Activated T-cell treated with anti-CD3 and anti-CD28 coated beads for 4 hours (primary cell): ENCODE measurements around the gene ALDOA.
"Not testable (repeated sequence)": the region's sequence is repeated elsewhere in the genome, so short reads cannot be mapped to it uniquely, and the experiment has no call there.

Source experiments
- DNase-seq: peaks from one replicate; pipeline ENCODE4 v3.0.0-alpha.2; 2020

Gene ALDOA

GRCh38 chr16:30092373-30093010 is 26.9 kb downstream of the ALDOA start:
- no peak for DNase-seq

GRCh38 chr16:30094541-30095165 is 29.1 kb downstream of the ALDOA start:
- DNase-seq, result no peak

GRCh38 chr16:30095166-30096078 is 29.9 kb downstream of the ALDOA start:
- no peak for DNase-seq

GRCh38 chr16:30096105-30096861 is 30.7 kb downstream of the ALDOA start, which contains the start of gene YPEL3:
Gene YPEL3 (minus strand): TSS chr16:30096213. CDS start chr16:30095482, 731 bp downstream.
- DNase-seq, result peak; percentile 73

GRCh38 chr16:30096862-30097563 is 31.5 kb downstream of the ALDOA start:
- no peak for DNase-seq

GRCh38 chr16:30104090-30104489 is 38.5 kb downstream of the ALDOA start:
- DNase-seq, result no peak

GRCh38 chr16:30104492-30104891 is 38.9 kb downstream of the ALDOA start:
- DNase-seq, result no peak

- DNase-seq, result no peak
Measured at GRCh38 chr16:30108059-30108850, 42.7 kb downstream of the ALDOA start.

GRCh38 chr16:30110661-30111060 is 45.1 kb downstream of the ALDOA start:
- DNase-seq, result no peak

GRCh38 chr16:30112197-30113030 is 46.9 kb downstream of the ALDOA start:
- peak; percentile 35 for DNase-seq

- no peak for DNase-seq
Measured at GRCh38 chr16:30113031-30113710, 47.6 kb downstream of the ALDOA start, which contains the start of gene GDPD3. Gene GDPD3 (minus strand): TSS chr16:30113537. CDS start chr16:30113478, 59 bp downstream.

GRCh38 chr16:30113711-30114333 is 48.3 kb downstream of the ALDOA start:
- DNase-seq, result no peak

- no peak for DNase-seq
Measured at GRCh38 chr16:30114411-30114810, 48.9 kb downstream of the ALDOA start.

GRCh38 chr16:30114833-30115232 is 49.3 kb downstream of the ALDOA start:
- DNase-seq, result not testable (repeated sequence)

GRCh38 chr16:30115238-30115637 is 49.7 kb downstream of the ALDOA start:
- DNase-seq, result no peak

- DNase-seq, result no peak
Measured at GRCh38 chr16:30116291-30117207, 51.0 kb downstream of the ALDOA start.

- DNase-seq, result no peak
Measured at GRCh38 chr16:30117768-30118167, 52.2 kb downstream of the ALDOA start.

- DNase-seq, result no peak
Measured at GRCh38 chr16:30119428-30119827, 53.9 kb downstream of the ALDOA start.
